Activated B cell treated with CpG ODN at 0.5 μM for 24 hours (primary cell): Measurements from ENCODE around the gene TRPC1. TPM values are rescaled to one million over a fixed set of nuclear protein-coding genes. Genes with fewer than 3 reads are reported as not detected.

Experiments used
- ATAC-seq: fragments of 200-7000 bp; cut with Tn5 transposase; one replicate; pipeline ENCODE4 v1.10.0; 2021; ENCODE audit warnings: low read depth, mild to moderate bottlenecking, moderate library complexity
- CTCF ChIA-PET: fragments of 350-600 bp; sonication (Branson Sonifier 250); formaldehyde crosslinking; loops from one replicate; lab custom pipeline; 2021; ENCODE audit warnings: antibody characterized with exemption; lab: Charles Lee
- POLR2A ChIA-PET: fragments of 350-600 bp; sonication (Branson Sonifier 250); formaldehyde crosslinking; loops from one replicate; lab custom pipeline; 2021; ENCODE audit warnings: antibody characterized with exemption; lab: Charles Lee
- DNase-seq: peaks from one replicate; pipeline ENCODE4 v3.0.0; 2022
- H3K27ac Mint-ChIP-seq: one replicate; pipeline ENCODE4 v1.8.0; 2020; ENCODE audit warnings: mixed read lengths
- H3K27me3 Mint-ChIP-seq: one replicate; pipeline ENCODE4 v1.8.0; 2021; ENCODE audit warnings: mixed read lengths
- H3K36me3 Mint-ChIP-seq: one replicate; pipeline ENCODE4 v1.8.0; 2021; ENCODE audit warnings: low read depth, mixed read lengths
- H3K4me1 Mint-ChIP-seq: one replicate; pipeline ENCODE4 v1.8.0; 2021; ENCODE audit warnings: mixed read lengths
- H3K4me3 Mint-ChIP-seq: one replicate; pipeline ENCODE4 v1.8.0; 2020; ENCODE audit warnings: mild to moderate bottlenecking, mixed read lengths
- H3K9me3 Mint-ChIP-seq: one replicate; pipeline ENCODE4 v1.8.0; 2020; ENCODE audit warnings: mixed read lengths
- intact Hi-C: fragments of 100-400 bp; cut with micrococcal nuclease; formaldehyde crosslinking; loops from one replicate; pipeline ENCODE4 v1.15.1; 2024
- total RNA-seq: library from RNA; stranded (reverse); gene quantifications from 2 replicates; pipeline ENCODE4 v1.2.3, GENCODE V29; 2022
- TF ChIP-seq, protein P1 (sequence below): fragments of 200-600 bp; IDR thresholded peaks from one replicate; pipeline ENCODE4 v1.8.0; 2022; ENCODE audit warnings: antibody characterized with exemption, mild to moderate bottlenecking

TRPC1 gene
- total RNA-seq, 1 donor from 2014 or later: 1.2 TPM

DNA sequence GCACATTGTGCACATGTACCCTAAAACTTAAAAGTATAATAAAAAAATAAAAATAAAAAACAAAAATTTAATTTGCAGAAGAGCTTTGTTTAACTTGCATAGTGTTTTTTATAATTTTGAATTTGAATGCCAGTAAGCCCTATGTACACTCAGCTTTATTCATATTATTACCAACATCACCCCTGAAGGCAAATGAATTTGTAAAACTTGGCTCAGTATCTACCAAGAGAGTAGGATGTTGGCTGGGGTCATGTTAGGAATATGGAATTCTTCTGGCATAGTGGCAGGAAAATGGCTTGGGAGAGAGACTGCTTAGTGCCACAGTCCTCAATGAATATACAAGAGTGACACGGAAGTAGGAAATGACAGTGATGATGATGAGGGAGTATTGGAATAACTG lies 30.7 kb downstream of the TRPC1 start:
- Mint-ChIP-seq H3K27ac (no peak overlapping the region), H3K9me3 (peaks cover 2% of the 10 kb centered on the region), H3K27me3 (no peaks in the 10 kb centered on the region), H3K36me3 (peaks cover 2% of the 10 kb centered on the region), H3K4me3 (no peak overlapping the region), H3K4me1 (no peaks in the 10 kb centered on the region)
- intact Hi-C loops: no loop called here
- DNase-seq: no peak
- ChIA-PET POLR2A (no interaction called here), CTCF (no interaction called here)
- no peak for ATAC-seq
- TF ChIP-seq, protein P1, sequence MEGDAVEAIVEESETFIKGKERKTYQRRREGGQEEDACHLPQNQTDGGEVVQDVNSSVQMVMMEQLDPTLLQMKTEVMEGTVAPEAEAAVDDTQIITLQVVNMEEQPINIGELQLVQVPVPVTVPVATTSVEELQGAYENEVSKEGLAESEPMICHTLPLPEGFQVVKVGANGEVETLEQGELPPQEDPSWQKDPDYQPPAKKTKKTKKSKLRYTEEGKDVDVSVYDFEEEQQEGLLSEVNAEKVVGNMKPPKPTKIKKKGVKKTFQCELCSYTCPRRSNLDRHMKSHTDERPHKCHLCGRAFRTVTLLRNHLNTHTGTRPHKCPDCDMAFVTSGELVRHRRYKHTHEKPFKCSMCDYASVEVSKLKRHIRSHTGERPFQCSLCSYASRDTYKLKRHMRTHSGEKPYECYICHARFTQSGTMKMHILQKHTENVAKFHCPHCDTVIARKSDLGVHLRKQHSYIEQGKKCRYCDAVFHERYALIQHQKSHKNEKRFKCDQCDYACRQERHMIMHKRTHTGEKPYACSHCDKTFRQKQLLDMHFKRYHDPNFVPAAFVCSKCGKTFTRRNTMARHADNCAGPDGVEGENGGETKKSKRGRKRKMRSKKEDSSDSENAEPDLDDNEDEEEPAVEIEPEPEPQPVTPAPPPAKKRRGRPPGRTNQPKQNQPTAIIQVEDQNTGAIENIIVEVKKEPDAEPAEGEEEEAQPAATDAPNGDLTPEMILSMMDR: no peak

GRCh38 chr3:142768338-142768737 lies 44.5 kb downstream of the TRPC1 start:
- POLR2A ChIA-PET: no interaction called here
- Mint-ChIP-seq H3K9me3 (peaks cover 14% of the 10 kb centered on the region), H3K27ac (no peak overlapping the region), H3K4me3 (no peak overlapping the region), H3K36me3 (peaks cover 9% of the 10 kb centered on the region), H3K27me3 (peaks cover 8% of the 10 kb centered on the region), H3K4me1 (no peaks in the 10 kb centered on the region)
- ATAC-seq (no peak), DNase-seq (no peak)
- intact Hi-C loops: no loop called here
- CTCF ChIA-PET: no interaction called here
- TF ChIP-seq, protein P1: no peak

GRCh38 chr3:142777927-142778326 lies 54.1 kb downstream of the TRPC1 start:
- ATAC-seq (no peak), DNase-seq (no peak)
- intact Hi-C loops: no loop called here
- TF ChIP-seq, protein P1: no peak
- CTCF ChIA-PET: no interaction called here
- peaks cover 2% of the 10 kb centered on the region for H3K27me3 Mint-ChIP-seq
- no peaks in the 10 kb centered on the region for H3K36me3 Mint-ChIP-seq
- POLR2A ChIA-PET: no interaction called here
- H3K4me1 Mint-ChIP-seq: no peaks in the 10 kb centered on the region
- H3K27ac Mint-ChIP-seq: no peak overlapping the region
- H3K9me3 Mint-ChIP-seq: peaks cover 2% of the 10 kb centered on the region
- no peak overlapping the region for H3K4me3 Mint-ChIP-seq

DNA sequence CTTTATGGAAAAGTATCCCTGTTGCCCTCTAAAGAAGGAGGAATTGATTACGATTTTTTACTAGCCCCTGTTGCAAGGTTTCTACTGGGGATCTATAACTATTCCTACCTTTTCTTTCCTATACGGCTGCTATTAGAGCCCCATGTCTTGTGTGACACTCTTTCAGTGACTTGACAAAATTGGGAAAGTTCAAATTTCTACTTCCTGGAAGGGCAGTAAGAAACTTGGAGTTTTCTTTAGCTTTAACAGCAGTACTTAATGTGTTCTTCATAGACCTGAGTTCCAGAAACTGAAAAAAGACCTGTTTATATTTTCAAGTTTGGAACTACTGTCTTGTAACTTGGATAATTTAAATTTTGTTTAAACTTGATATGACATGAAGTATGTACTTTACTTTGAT lies 54.7 kb downstream of the TRPC1 start:
- H3K4me3 Mint-ChIP-seq: no peak overlapping the region
- intact Hi-C loops: no loop called here

GRCh38 chr3:142779591-142779990 lies 55.8 kb downstream of the TRPC1 start:
- intact Hi-C loops: no loop called here
- H3K27ac Mint-ChIP-seq: no peak overlapping the region
- TF ChIP-seq, protein P1: no peak
- DNase-seq: no peak
- CTCF ChIA-PET: no interaction called here
- no peak overlapping the region for H3K4me3 Mint-ChIP-seq
- H3K27me3 Mint-ChIP-seq: no peaks in the 10 kb centered on the region
- no peaks in the 10 kb centered on the region for H3K4me1 Mint-ChIP-seq
- no peaks in the 10 kb centered on the region for H3K9me3 Mint-ChIP-seq
- POLR2A ChIA-PET: no interaction called here
- ATAC-seq: no peak
- H3K36me3 Mint-ChIP-seq: no peaks in the 10 kb centered on the region

More for the DNA sequence above, 54.7 kb downstream of the TRPC1 start:
- TF ChIP-seq, protein P1: no peak
- ATAC-seq: no peak
- POLR2A ChIA-PET: no interaction called here
- CTCF ChIA-PET: no interaction called here
- H3K4me1 Mint-ChIP-seq: no peaks in the 10 kb centered on the region
- H3K9me3 Mint-ChIP-seq: no peaks in the 10 kb centered on the region
- DNase-seq: no peak
- H3K27ac Mint-ChIP-seq: no peak overlapping the region
- no peaks in the 10 kb centered on the region for H3K27me3 Mint-ChIP-seq
- no peaks in the 10 kb centered on the region for H3K36me3 Mint-ChIP-seq
